Right ventricle myocardium superior (tissue), 1 donor: ENCODE results near the gene APBA1. TPM values are rescaled to one million over a fixed set of nuclear protein-coding genes. Genes with fewer than 3 reads are reported as not detected.
"Not testable (repeated sequence)": the region's sequence is repeated elsewhere in the genome, so short reads cannot be mapped to it uniquely, and the experiment has no call there.

Experiments used
- ATAC-seq: fragments of 200-7000 bp; cut with Tn5 transposase; one replicate; pipeline ENCODE4 v1.9.1; 2020; ENCODE audit warnings: mild to moderate bottlenecking; ENCODE audit not compliant: poor library complexity
- DNase-seq: peaks from one replicate; pipeline ENCODE4 v3.0.0-alpha.2; 2020
- intact Hi-C: fragments of 100-400 bp; cut with DNase I; formaldehyde crosslinking; loops from one replicate; pipeline ENCODE4 v1.11.2; 2022
- total RNA-seq: library from RNA; stranded (reverse); fragmentation: NEBNext Ultra II Directional; extraction: Animal tissue kit (Norgen Biotek cat#: 25700); gene quantifications from one replicate; pipeline ENCODE4 v1.2.1, GENCODE V29; 2021
- donor health status: DM: no; HTN: yes; CAD: no; lungs with severe emphysema.

APBA1 gene
- total RNA-seq, 1 donor from 2014 or later, result 2.0 TPM

DNA sequence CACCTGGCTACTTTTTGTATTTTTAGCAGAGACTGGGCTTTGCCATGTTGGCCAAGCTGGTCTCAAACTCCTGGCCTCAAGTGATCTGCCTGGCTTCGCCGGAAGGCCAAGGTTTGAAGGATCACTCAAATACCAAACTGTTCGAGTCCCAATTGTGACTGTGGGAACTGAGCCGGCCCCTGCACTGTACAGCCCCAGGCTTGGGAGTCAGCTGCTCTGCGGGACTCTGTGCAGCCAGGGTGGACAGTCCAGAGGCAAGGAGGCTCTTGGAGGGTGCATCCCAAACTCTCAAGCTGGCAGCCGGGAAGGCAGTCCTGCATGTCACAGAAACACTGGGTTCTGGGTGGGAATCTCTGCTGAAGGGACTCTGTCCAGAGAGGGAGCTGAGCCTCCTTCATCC is 238.2 kb downstream of the APBA1 start:
- intact Hi-C loops, result no loop called here
- ATAC-seq (no peak), DNase-seq (no peak)

DNA sequence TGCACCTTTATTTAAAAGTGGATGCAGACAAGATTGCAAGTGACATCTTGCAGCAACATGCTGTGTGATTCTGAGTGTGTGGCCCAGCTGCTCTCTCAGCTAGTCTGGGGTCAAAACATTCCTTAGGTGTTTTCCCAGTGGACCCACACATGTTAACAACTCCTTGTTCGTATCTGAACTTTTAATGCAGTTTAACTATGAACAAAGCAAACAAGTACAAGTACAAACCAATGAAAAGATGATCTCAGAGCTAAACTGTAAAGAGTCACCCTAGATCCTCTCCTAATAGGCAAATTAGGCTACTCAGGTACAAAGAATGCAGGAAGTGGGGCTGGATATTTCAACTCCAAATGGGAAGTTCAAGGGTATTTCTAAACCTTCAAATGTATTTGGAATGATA is 238.8 kb downstream of the APBA1 start:
- DNase-seq (no peak), ATAC-seq (no peak)
- intact Hi-C loops, result no loop called here

- intact Hi-C loops, result no loop called here
- ATAC-seq (no peak), DNase-seq (no peak)
Measured at GRCh38 chr9:69432623-69433022, 239.5 kb downstream of the APBA1 start.

- ATAC-seq (no peak), DNase-seq (no peak)
- intact Hi-C loops, result no loop called here
Measured at GRCh38 chr9:69431777-69432176, 240.4 kb downstream of the APBA1 start.

- DNase-seq (no peak), ATAC-seq (no peak)
- intact Hi-C loops, result no loop called here
Measured at GRCh38 chr9:69431203-69431602, 241.0 kb downstream of the APBA1 start.

GRCh38 chr9:69430206-69430605 is 242.0 kb downstream of the APBA1 start:
- intact Hi-C loops, result no loop called here
- DNase-seq, result no peak
- no peak for ATAC-seq

DNA sequence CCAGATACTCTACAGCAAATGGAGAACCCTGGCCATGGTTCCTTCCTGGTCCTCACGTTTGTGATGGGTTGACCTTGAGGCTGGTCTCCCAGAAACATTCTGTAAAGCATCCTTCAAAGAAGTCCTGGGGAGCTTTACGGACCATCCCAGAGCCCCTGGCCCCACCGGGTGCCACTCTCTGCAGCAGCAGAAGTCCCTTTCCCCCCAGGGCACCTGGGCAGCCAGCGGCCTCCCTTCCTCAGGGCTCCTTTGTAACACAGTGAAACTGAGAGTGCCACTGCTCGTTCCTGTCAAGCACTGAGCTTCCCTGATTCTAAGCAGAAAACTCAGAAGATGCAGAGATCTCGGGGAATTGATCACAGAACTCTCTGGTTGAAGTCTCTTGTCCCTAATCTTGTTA is 242.9 kb downstream of the APBA1 start:
- ATAC-seq (no peak), DNase-seq (no peak)
- intact Hi-C loops, result loop anchor here (10.0 kb wide), 1 partner anchor 486 kb away; no protein-coding TSS in a partner anchor

DNA sequence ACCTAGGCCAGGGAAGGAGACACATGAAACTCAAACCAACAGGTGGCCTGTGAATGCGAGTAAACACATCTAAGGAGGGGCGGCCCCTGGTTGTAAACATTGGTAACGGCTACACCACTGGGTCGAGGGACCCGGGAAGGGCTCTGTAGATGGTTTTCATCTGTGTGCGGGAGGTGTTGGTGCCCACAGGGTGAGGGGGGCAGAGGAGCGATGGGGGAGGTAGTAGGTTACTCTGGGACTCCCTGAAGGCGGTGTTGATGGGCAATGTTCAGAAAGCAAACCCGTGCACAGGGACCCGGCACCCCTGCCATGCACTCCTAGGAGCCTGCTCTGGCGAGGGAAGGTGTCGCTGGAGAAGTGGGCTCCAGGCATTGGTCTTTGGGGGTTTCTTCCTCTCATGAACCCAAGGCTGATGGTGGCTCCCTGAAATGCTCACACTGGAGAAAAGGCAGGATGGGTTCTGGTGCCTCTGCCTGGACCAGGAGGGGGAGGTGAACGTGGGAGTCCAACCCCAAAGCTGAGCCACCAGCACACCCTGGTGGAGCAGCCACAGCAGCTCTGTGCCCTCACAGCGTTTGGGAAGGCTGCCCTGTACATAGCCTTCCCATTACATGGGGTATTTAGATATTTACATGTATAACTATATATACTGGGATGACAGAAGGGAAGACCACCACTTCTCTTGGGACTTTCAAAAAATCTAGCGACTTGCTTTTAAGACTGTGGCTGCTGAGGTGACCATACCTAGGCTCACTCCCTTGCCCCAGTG is 244.0 kb downstream of the APBA1 start:
- DNase-seq, result no peak
- no peak for ATAC-seq
- intact Hi-C loops, result loop anchor here (10.0 kb wide), 1 partner anchor 487 kb away; no protein-coding TSS in a partner anchor

DNA sequence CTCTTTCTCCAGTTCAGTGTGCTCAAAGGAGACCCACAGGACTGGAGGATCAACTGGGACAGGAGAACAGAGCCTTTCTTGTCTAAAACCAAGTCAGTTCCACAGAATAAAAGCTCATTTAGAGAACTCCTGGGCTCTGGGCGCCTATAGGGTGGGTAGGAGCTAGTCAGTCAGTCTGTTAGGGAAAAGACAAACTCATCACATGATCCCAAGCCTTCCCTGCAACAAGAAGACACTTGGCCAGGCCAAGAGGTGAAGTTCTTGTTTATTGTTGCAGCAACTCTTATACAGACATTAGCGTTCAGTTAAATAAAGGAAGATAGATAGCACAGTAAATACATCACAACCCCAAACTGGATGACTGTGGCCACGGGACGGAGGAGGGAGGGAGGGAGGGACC is 244.9 kb downstream of the APBA1 start:
- intact Hi-C loops, result loop anchor here (10.0 kb wide), 1 partner anchor 488 kb away; no protein-coding TSS in a partner anchor
- DNase-seq (no peak), ATAC-seq (no peak)

GRCh38 chr9:69425136-69425801 is 246.9 kb downstream of the APBA1 start:
- intact Hi-C loops, result loop anchor here (10.0 kb wide), 1 partner anchor 490 kb away; no protein-coding TSS in a partner anchor
- no peak for DNase-seq
- no peak for ATAC-seq

DNA sequence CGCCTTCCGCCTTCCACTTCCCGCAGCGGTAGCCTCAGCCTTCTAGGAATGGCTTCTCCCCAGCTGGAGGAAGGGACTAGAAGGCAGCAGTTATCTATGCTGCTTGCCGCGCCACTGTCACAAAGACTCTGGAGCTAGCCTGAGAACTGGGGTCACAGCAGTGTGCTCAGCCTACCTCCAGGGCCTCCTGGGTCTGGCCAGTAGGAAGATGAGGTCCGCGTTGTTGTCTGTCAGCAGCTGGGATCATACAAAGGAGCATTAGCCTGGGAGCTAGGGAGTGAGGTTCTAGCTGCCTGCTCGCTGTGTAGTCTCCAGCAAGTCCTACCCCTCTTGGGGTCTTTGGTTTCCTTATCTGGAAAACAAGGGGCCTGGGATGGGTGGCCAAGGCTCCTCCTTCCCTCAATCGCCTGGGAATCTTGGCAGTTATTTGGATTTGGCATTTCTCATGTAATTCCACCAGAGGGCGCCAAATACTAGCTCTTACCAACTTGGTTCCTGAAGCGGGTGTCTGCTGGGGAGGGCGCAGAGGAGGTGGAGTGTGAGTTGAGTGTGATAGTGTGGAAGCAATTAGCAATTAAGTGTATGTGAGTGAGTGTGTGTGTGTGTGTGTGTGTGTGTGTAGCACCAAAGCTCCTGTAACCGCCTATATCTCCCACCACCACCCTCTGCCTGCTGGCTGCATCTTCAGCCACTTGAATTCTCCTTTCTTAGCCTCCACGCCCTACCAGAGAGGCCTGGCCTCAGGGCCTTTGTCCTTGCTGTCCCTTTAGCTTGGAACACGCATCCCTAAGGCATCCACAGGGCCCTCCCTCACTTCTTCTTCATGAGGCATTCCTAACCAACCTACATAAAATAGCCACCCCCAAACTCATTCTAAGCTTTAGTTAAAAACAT is 250.0 kb downstream of the APBA1 start:
- DNase-seq, result peak; percentile 55
- ATAC-seq, result peak; percentile 92
- intact Hi-C loops, result loop anchor here (2.0 to 10.0 kb wide), 3 partner anchors 125 to 493 kb away; no protein-coding TSS in a partner anchor

DNA sequence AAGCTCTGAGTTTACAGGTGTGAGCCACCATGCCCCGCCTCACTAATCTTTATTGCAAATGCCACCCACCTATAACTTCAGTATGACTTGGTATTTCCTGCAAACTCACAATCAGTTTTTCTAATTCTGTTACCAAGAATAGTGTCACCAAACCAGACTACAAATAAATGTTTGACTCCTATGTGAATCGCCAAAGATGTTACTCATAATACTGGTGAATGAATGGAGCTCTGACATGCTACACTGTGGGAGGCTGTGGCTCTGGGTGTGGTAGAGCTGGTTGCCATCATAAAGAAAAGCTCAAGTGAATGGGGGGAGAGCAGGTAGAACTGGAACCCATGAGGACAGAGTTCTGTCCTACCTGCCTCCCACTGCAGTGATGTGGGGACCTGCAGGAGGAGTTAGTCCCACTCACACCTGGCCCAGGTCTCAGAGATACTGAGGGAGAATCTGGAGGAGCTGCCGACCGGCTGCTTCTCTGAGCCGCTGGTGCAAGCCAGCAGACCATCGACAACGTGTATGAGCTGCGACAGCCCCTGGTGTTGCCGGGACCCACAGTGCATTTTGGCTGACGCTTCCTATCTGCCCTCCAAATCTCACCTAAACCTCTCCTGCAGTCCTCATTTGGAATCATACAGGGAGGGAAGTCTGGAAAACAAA is 251.4 kb downstream of the APBA1 start:
- intact Hi-C loops, result loop anchor here (5.0 to 10.0 kb wide), 2 partner anchors 457 to 494 kb away; no protein-coding TSS in a partner anchor
- ATAC-seq, result no peak
- DNase-seq, result no peak

DNA sequence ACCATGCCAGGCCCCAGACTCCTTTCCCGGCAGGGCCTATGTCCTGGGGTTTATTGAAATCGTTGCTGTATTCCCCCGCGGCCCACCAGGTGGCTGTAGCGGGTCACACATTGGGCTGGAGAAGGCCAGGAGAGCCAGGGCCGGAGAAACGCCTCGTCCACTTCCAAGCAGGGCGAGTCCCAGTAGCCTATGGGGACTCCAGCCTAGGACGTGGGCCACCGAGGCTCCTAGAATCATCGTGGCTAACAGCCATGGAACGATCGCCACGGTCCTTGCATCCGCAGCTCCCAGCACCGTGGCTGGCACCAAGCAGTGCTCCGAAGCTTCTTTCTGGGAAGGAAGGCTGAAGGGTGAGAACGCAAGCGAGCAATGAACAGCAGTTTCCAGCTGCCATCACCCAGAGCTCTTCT is 259.4 kb downstream of the APBA1 start:
- intact Hi-C loops, result no loop called here
- DNase-seq, result peak; percentile 81
- ATAC-seq, result peak; percentile 99

- intact Hi-C loops, result no loop called here
- ATAC-seq (peak; percentile 25), DNase-seq (no peak)
Measured at GRCh38 chr9:69411931-69412740, 260.0 kb downstream of the APBA1 start.

GRCh38 chr9:69411246-69411645 is 260.9 kb downstream of the APBA1 start:
- ATAC-seq (no peak), DNase-seq (no peak)
- intact Hi-C loops, result no loop called here

GRCh38 chr9:69409936-69410335 is 262.2 kb downstream of the APBA1 start:
- ATAC-seq, intact Hi-C loops, DNase-seq: not testable (repeated sequence)

GRCh38 chr9:69400470-69400869 is 271.7 kb downstream of the APBA1 start:
- no peak for ATAC-seq
- intact Hi-C loops, result no loop called here
- DNase-seq, result no peak
